ENCODE results near the gene EMSY. TPM values are rescaled to one million over a fixed set of nuclear protein-coding genes. Genes with fewer than 3 reads are reported as not detected.
A peak's percentile ranks its signal among the peaks of the same experiment; 100 is the strongest.

EMSY gene
- total RNA-seq, 4 donors from 2014 or later, result 33.9 to 47.0 (median 41.5) TPM

DNA sequence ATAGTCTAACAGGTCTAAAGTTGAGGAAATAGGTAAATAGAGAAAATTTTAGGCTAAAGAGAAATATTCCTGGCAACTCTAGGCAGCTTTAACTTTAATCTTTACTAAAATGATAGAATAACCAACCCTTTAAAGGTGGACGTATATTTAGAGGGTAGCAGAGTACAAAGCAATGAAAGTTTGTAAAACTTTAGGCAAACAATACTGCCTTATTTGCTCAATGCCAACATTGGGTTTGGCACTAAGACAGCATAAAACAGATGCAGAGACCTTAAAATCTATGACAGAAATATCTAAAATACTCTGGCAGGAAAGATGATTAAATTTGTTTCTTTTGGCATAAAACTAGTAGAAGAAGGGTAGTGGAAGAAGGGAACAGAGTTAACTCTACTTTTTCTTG lies 70.7 kb downstream of the EMSY start:
- H3K4me1 ChIP-seq, result peaks cover 0 to 17% (median 0%) of the 10 kb centered on the region in 4 donors
- no peaks in the 10 kb centered on the region for H3K27me3 ChIP-seq
- peaks cover 0 to 41% (median 0%) of the 10 kb centered on the region in 3 donors for H3K36me3 ChIP-seq
- TF ChIP-seq POLR2A (IDR thresholded peaks at IDR 0.05) (no peak), EP300 (IDR thresholded peaks at IDR 0.05) (no peak)
- TF ChIP-seq, protein P1, sequence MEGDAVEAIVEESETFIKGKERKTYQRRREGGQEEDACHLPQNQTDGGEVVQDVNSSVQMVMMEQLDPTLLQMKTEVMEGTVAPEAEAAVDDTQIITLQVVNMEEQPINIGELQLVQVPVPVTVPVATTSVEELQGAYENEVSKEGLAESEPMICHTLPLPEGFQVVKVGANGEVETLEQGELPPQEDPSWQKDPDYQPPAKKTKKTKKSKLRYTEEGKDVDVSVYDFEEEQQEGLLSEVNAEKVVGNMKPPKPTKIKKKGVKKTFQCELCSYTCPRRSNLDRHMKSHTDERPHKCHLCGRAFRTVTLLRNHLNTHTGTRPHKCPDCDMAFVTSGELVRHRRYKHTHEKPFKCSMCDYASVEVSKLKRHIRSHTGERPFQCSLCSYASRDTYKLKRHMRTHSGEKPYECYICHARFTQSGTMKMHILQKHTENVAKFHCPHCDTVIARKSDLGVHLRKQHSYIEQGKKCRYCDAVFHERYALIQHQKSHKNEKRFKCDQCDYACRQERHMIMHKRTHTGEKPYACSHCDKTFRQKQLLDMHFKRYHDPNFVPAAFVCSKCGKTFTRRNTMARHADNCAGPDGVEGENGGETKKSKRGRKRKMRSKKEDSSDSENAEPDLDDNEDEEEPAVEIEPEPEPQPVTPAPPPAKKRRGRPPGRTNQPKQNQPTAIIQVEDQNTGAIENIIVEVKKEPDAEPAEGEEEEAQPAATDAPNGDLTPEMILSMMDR (IDR thresholded peaks at IDR 0.05), result no peak
- 52 to 53% methylated on average over 1 of the region's 1 CpG for WGBS, 2 donors
- no peak overlapping the region for H3K4me3 ChIP-seq
- no peak overlapping the region for H3K27ac ChIP-seq
- H3K9me3 ChIP-seq, result no peaks in the 10 kb centered on the region
- DNase-seq (ENCODE audit: low spot score in 2 of 2), result no peak

DNA sequence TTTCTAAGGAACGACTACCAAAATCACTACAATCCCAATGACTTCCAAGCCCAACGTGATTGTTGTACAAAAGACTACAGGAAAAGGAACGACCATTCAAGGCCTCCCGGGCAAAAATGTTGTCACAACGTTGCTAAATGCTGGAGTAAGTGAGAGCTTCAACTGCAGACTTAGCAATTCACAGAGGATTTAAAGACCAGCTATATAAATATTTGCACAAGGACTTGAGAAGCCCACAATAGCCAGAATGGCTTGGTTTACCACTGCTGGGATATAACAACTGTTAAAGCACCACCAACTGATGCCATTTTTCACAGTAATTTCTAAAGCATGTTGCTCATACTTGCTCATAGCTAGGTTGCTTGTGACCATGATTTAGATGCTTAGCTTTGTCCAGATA lies 78.3 kb downstream of the EMSY start:
- Histone ChIP-seq H3K9me3 (no peaks in the 10 kb centered on the region), H3K27ac (no peak overlapping the region), H3K4me3 (no peak overlapping the region), H3K4me1 (peaks cover 0 to 11% (median 0%) of the 10 kb centered on the region in 4 donors), H3K36me3 (peaks cover 0 to 54% (median 0%) of the 10 kb centered on the region in 3 donors), H3K27me3 (no peaks in the 10 kb centered on the region)
- no peak for DNase-seq (ENCODE audit: low spot score in 2 of 2)
- 58 to 62% methylated on average over 5 of the region's 5 CpGs for WGBS, 2 donors
- TF ChIP-seq POLR2A (IDR thresholded peaks at IDR 0.05) (no peak), EP300 (IDR thresholded peaks at IDR 0.05) (no peak)
- TF ChIP-seq, protein P1 (IDR thresholded peaks at IDR 0.05), result no peak

DNA sequence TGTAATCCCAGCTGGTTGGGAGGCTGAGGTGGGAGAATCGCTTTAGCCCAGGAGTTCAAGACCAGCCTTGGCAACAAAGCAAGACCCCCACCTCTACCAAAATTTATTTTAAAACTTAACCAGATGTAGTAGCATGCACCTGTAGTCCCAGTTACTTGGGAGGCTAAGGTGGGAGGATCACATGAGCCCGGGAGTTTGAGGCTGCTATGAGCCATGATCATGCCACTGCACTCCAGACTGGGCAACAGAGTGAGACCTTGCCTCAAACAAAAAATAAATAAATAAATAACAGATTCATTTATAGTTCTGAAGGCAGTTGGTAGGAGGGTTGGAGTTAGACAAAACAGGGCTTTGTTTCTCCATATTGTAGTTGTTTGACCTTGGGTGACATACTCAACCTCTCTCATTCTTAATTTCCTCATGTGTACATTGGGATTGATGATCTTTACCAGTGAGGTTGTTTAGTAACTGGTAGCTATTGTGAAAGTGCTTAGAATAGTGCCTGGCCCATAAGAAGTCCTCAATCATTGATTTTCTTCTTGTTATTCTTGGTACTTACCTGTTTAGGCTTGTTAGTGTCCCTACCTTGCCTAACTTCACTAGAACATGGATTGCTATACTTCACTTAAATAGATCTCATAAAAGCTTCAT lies 79.1 kb downstream of the EMSY start:
- no peaks in the 10 kb centered on the region for H3K27me3 ChIP-seq
- H3K4me3 ChIP-seq, result no peak overlapping the region
- TF ChIP-seq POLR2A (IDR thresholded peaks at IDR 0.05) (no peak), EP300 (IDR thresholded peaks at IDR 0.05) (no peak)
- TF ChIP-seq, protein P1 (IDR thresholded peaks at IDR 0.05), result no peak
- H3K36me3 ChIP-seq, result peaks cover 0 to 56% (median 0%) of the 10 kb centered on the region in 3 donors
- no peak overlapping the region for H3K27ac ChIP-seq
- no peak for DNase-seq (ENCODE audit: low spot score in 2 of 2)
- H3K4me1 ChIP-seq, result peaks cover 0 to 11% (median 0%) of the 10 kb centered on the region in 4 donors
- H3K9me3 ChIP-seq, result no peaks in the 10 kb centered on the region
- WGBS, 2 donors, result 91 to 92% methylated on average over 2 of the region's 2 CpGs

DNA sequence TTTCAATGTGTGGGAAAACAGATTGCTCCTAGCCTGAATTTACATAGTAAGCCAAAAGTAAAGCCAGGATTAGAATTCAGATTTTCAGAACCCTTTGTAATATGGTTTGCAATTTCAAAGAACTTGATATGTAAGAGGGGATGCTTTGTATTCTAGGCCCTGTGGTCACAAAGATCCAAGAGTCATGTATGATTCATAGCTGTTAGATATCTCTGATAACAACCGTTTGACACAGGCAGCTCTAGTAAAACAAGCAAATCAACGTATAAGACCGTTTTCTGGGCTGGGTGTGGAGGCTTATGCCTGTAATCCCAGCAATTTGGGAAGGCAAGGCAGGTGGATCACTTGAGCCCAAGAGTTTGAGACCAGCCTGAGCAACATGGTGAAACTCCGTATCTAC lies 79.6 kb downstream of the EMSY start:
- Histone ChIP-seq H3K36me3 (peaks cover 0 to 56% (median 0%) of the 10 kb centered on the region in 3 donors), H3K4me3 (no peak overlapping the region), H3K4me1 (peaks cover 0 to 11% (median 0%) of the 10 kb centered on the region in 4 donors), H3K27ac (no peak overlapping the region), H3K27me3 (no peaks in the 10 kb centered on the region), H3K9me3 (no peaks in the 10 kb centered on the region)
- WGBS, 2 donors, result 84 to 90% methylated on average over 4 of the region's 4 CpGs
- no peak for DNase-seq (ENCODE audit: low spot score in 2 of 2)
- TF ChIP-seq, protein P1 (IDR thresholded peaks at IDR 0.05), result no peak
- TF ChIP-seq EP300 (IDR thresholded peaks at IDR 0.05) (no peak), POLR2A (IDR thresholded peaks at IDR 0.05) (no peak)

DNA sequence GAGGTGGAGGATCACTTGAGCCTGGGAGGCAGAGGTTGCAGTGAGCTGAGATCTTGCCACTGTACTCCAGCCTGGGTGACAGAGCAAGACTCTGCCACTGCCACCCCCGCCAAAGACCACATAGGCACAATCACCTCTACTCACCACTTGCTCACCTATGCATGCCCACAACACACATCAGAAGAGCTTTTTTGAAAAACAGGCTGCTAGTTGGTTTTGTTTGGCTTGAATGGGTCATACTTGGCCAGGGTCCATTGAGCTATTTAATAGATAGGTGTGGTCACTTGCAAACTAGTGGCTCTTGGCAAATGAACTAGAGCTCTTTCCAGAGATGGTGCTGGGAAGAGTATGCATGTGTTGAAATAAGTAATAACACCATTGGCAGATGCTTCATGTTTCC lies 80.1 kb downstream of the EMSY start:
- DNase-seq (ENCODE audit: low spot score in 2 of 2), result peak in 1 of 2 donors; percentile 69
- WGBS, 2 donors, result 85 to 100% methylated on average over 1 of the region's 1 CpG
- peaks cover 0 to 56% (median 0%) of the 10 kb centered on the region in 3 donors for H3K36me3 ChIP-seq
- no peak overlapping the region for H3K27ac ChIP-seq
- no peaks in the 10 kb centered on the region for H3K27me3 ChIP-seq
- no peak overlapping the region for H3K4me3 ChIP-seq
- peaks cover 0 to 11% (median 0%) of the 10 kb centered on the region in 4 donors for H3K4me1 ChIP-seq
- H3K9me3 ChIP-seq, result no peaks in the 10 kb centered on the region
- no peak for TF ChIP-seq EP300 (IDR thresholded peaks at IDR 0.05)
- TF ChIP-seq, protein P1 (IDR thresholded peaks at IDR 0.05), result no peak
- TF ChIP-seq POLR2A (IDR thresholded peaks at IDR 0.05), result no peak
